Common myeloid progenitor, CD34-positive (primary cell): ENCODE measurements around the gene RUNX1.
A peak's percentile ranks its signal among the peaks of the same experiment; 100 is the strongest.

Experiments
- CTCF ChIA-PET: fragments of 350-600 bp; sonication (Branson Sonifier 250); formaldehyde crosslinking; loops from one replicate; lab custom pipeline; 2021; ENCODE audit warnings: antibody characterized with exemption; lab: Charles Lee
- POLR2A ChIA-PET: fragments of 350-600 bp; sonication (Branson Sonifier 250); formaldehyde crosslinking; loops from one replicate; lab custom pipeline; 2021; ENCODE audit warnings: antibody characterized with exemption; lab: Charles Lee
- DNase-seq, 3 donors: peaks; one replicate each; pipeline versions ENCODE4 v3.0.0 to v3.0.0-alpha.2; 2013
- H3K27ac ChIP-seq, 2 experiments: 1 replicate in 1 of 2; 2 replicates in 1 of 2; pipeline ENCODE4 v1.7.0; 2013; ENCODE audit warnings: inconsistent platforms in 2 of 2, low read length in 2 of 2, mild to moderate bottlenecking in 2 of 2, low read depth in 1 of 2, moderate library complexity in 1 of 2; ENCODE audit not compliant: severe bottlenecking in 2 of 2, insufficient read depth in 1 of 2, poor library complexity in 1 of 2
- H3K27me3 ChIP-seq, 5 experiments: replicated peaks in 2 of 5; 1 replicate in 3 of 5; 2 replicates in 2 of 5; pipeline versions ENCODE4 v1.6.1 to v1.7.0; 2013; ENCODE audit warnings: low read length in 4 of 5, mild to moderate bottlenecking in 2 of 5, moderate library complexity in 2 of 5, inconsistent platforms in 1 of 5; ENCODE audit not compliant: insufficient read depth in 5 of 5, control insufficient read depth in 4 of 5
- H3K36me3 ChIP-seq, 4 experiments: 1 replicate in 2 of 4; 2 replicates in 2 of 4; pipeline versions ENCODE4 v1.6.1 to v1.7.0; 2013; ENCODE audit warnings: low read length in 3 of 4, control low read depth in 1 of 4, mild to moderate bottlenecking in 1 of 4; ENCODE audit not compliant: control insufficient read depth in 4 of 4, insufficient read depth in 4 of 4
- H3K4me1 ChIP-seq, 4 experiments: 1 replicate in 3 of 4; 2 replicates in 1 of 4; pipeline versions ENCODE4 v1.6.1 to v1.7.1; 2013; ENCODE audit warnings: low read length in 3 of 4, mild to moderate bottlenecking in 3 of 4, control low read depth in 1 of 4, inconsistent platforms in 1 of 4, moderate library complexity in 1 of 4; ENCODE audit not compliant: control insufficient read depth in 4 of 4, insufficient read depth in 4 of 4; ENCODE audit errors: control extremely low read depth in 1 of 4
- H3K4me3 ChIP-seq, 7 experiments: 1 replicate in 4 of 7; 2 replicates in 3 of 7; pipeline versions ENCODE4 v1.5.1 to v1.7.0; 2013; ENCODE audit warnings: mild to moderate bottlenecking in 7 of 7, low read length in 6 of 7, moderate library complexity in 6 of 7, inconsistent platforms in 2 of 7, low read depth in 2 of 7, control low read depth in 1 of 7; ENCODE audit not compliant: insufficient read depth in 4 of 7, control insufficient read depth in 1 of 7; ENCODE audit errors: extremely low read depth in 1 of 7
- H3K9me3 ChIP-seq, 5 experiments: 1 replicate in 4 of 5; 2 replicates in 1 of 5; pipeline versions ENCODE4 v1.6.1 to v1.7.1; 2013; ENCODE audit warnings: low read length in 4 of 5, mild to moderate bottlenecking in 2 of 5, inconsistent platforms in 1 of 5, low read depth in 1 of 5, moderate library complexity in 1 of 5; ENCODE audit not compliant: control insufficient read depth in 4 of 5, insufficient read depth in 2 of 5; ENCODE audit errors: control extremely low read depth in 1 of 5
- whole genome bisulfite sequencing: methylation state at CpG from one replicate; pipeline ENCODE4 v1.1.5; 2013; ENCODE audit not compliant: insufficient coverage; 5-methylcytosine and 5-hydroxymethylcytosine counted together

Gene RUNX1

DNA sequence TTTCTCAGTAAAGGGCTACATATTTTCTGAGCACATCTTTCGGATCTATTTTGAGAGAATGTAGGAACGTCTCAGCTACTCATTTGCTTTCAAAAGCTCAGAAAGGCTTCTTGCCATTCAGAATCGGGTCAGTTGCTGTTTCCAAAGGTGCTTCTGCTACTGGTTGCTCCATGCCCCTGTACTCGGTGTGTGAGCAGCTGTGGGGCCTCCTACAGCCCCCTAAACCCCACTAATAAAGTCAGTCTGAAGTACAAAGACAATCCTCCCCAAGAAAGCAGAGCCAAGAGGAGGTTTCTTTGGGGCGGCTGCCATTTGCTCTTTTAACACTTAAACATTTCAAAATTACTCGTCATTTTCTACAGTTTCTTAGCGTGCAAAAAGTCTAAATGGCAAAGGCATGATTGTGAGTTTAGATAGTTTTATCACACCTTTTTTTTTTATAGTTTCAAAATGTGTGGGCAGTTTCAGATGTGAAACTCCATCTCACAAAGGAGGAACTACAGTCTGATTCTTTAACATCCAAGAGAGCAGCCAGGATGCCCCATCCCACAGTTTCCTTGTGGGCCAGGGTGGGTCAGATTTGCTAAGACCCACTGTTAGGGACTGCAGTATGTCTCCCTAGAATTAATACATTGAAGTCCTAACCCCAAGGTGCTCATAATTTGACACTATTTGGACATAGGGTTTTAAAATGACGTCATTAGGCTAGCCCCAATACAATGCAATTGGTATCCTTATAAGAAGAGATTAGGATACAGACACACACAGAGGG, 4.1 kb downstream of the RUNX1 start:
- ChIA-PET POLR2A (interaction anchor here (0.8 to 3.8 kb wide), 2 partner anchors 17 to 153 kb away, joined by 3 to 45 read pairs; no protein-coding TSS in a partner anchor), CTCF (interaction anchor here (1.9 to 2.1 kb wide), 2 partner anchors 18 to 152 kb away, joined by 5 to 9 read pairs; no protein-coding TSS in a partner anchor)
- Histone ChIP-seq H3K36me3 (peaks cover 4 to 45% (median 29%) of the 10 kb centered on the region in 4 experiments), H3K27me3 (no peaks in the 10 kb centered on the region), H3K27ac (peak overlapping the region in 1 of 2 experiments; percentile 88), H3K4me3 (peak overlapping the region in 5 of 7 experiments; percentile 88 to 98 (median 96)), H3K4me1 (peaks cover 42 to 83% (median 74%) of the 10 kb centered on the region in 4 experiments), H3K9me3 (no peaks in the 10 kb centered on the region)
- 59% methylated on average over 5 of the region's 8 CpGs for WGBS
- peak in 1 of 3 donors; percentile 40 for DNase-seq

GRCh38 chr21:35044128-35044527, 5.0 kb downstream of the RUNX1 start:
- CTCF ChIA-PET, result interaction anchor here (0.8 to 2.1 kb wide), 5 partner anchors 15 to 154 kb away, joined by 3 to 9 read pairs (median 5); no protein-coding TSS in a partner anchor
- Histone ChIP-seq H3K4me3 (peak overlapping the region in 3 of 7 experiments; percentile 30 to 90 (median 88)), H3K36me3 (peaks cover 4 to 46% (median 30%) of the 10 kb centered on the region in 4 experiments), H3K27me3 (no peaks in the 10 kb centered on the region), H3K4me1 (peaks cover 43 to 82% (median 71%) of the 10 kb centered on the region in 4 experiments), H3K27ac (peak overlapping the region in 1 of 2 experiments; percentile 88), H3K9me3 (no peaks in the 10 kb centered on the region)
- POLR2A ChIA-PET, result no interaction called here
- 85% methylated on average over 2 of the region's 3 CpGs for WGBS
- no peak for DNase-seq

GRCh38 chr21:35043549-35043948, 5.6 kb downstream of the RUNX1 start:
- Histone ChIP-seq H3K9me3 (no peaks in the 10 kb centered on the region), H3K27me3 (no peaks in the 10 kb centered on the region), H3K36me3 (peaks cover 4 to 52% (median 33%) of the 10 kb centered on the region in 4 experiments), H3K27ac (peak overlapping the region in 1 of 2 experiments; percentile 88), H3K4me3 (peak overlapping the region in 1 of 7 experiments; percentile 42), H3K4me1 (peaks cover 46 to 88% (median 76%) of the 10 kb centered on the region in 4 experiments)
- ChIA-PET POLR2A (no interaction called here), CTCF (interaction anchor here (0.8 to 2.1 kb wide), 5 partner anchors 14 to 154 kb away, joined by 3 to 9 read pairs (median 5); no protein-coding TSS in a partner anchor)
- DNase-seq, result no peak

- peak overlapping the region in 1 of 2 experiments; percentile 46 for H3K27ac ChIP-seq
- WGBS, result 100% methylated on average over 3 of the region's 6 CpGs
- peaks cover 4 to 54% (median 35%) of the 10 kb centered on the region in 4 experiments for H3K36me3 ChIP-seq
- H3K4me1 ChIP-seq, result peaks cover 47 to 90% (median 83%) of the 10 kb centered on the region in 4 experiments
- no peak for DNase-seq
- POLR2A ChIA-PET, result no interaction called here
- H3K9me3 ChIP-seq, result no peaks in the 10 kb centered on the region
- peak overlapping the region in 2 of 7 experiments; percentile 4 to 40 for H3K4me3 ChIP-seq
- CTCF ChIA-PET, result interaction anchor here (1.2 to 2.1 kb wide), 4 partner anchors 14 to 150 kb away, joined by 3 to 9 read pairs (median 6); no protein-coding TSS in a partner anchor
- H3K27me3 ChIP-seq, result no peaks in the 10 kb centered on the region
These were observed 6.3 kb downstream of the RUNX1 start for GRCh38 chr21:35042836-35043235.

- Histone ChIP-seq H3K4me3 (peak overlapping the region in 2 of 7 experiments; percentile 12 to 34), H3K4me1 (peaks cover 45 to 98% (median 89%) of the 10 kb centered on the region in 4 experiments), H3K27ac (peak overlapping the region; percentile 2 to 46), H3K9me3 (no peaks in the 10 kb centered on the region), H3K27me3 (no peaks in the 10 kb centered on the region), H3K36me3 (peaks cover 11 to 63% (median 43%) of the 10 kb centered on the region in 4 experiments)
- DNase-seq, result no peak
- WGBS, result 100% methylated on average over 4 of the region's 4 CpGs
- ChIA-PET CTCF (no interaction called here), POLR2A (no interaction called here)
These were observed 7.2 kb downstream of the RUNX1 start for GRCh38 chr21:35041881-35042280.

GRCh38 chr21:35041122-35041521, 8.0 kb downstream of the RUNX1 start:
- no peaks in the 10 kb centered on the region for H3K9me3 ChIP-seq
- H3K4me1 ChIP-seq, result peaks cover 40 to 99% (median 91%) of the 10 kb centered on the region in 4 experiments
- ChIA-PET POLR2A (no interaction called here), CTCF (interaction anchor here (1.2 to 2.1 kb wide), 3 partner anchors 7 to 13 kb away, joined by 3 to 12 read pairs (median 8); no protein-coding TSS in a partner anchor)
- peak overlapping the region in 1 of 7 experiments; percentile 12 for H3K4me3 ChIP-seq
- no peak for DNase-seq
- 94% methylated on average over 5 of the region's 5 CpGs for WGBS
- peaks cover 13 to 71% (median 50%) of the 10 kb centered on the region in 4 experiments for H3K36me3 ChIP-seq
- H3K27me3 ChIP-seq, result no peaks in the 10 kb centered on the region
- H3K27ac ChIP-seq, result no peak overlapping the region
